ENCODE results near the gene GLRA2.

GLRA2 gene

GRCh38 chrX:14505648-14506047, 23.7 kb upstream of the GLRA2 start:
- TF ChIP-seq CTCF (IDR thresholded peaks at IDR 0.05) = no peak

GRCh38 chrX:14506866-14507265, 22.5 kb upstream of the GLRA2 start:
- TF ChIP-seq CTCF (IDR thresholded peaks at IDR 0.05) = no peak

GRCh38 chrX:14508025-14508690, 21.2 kb upstream of the GLRA2 start:
- TF ChIP-seq CTCF (IDR thresholded peaks at IDR 0.05) = no peak

GRCh38 chrX:14509325-14510057, 19.8 kb upstream of the GLRA2 start:
- no peak for TF ChIP-seq CTCF (IDR thresholded peaks at IDR 0.05)

- peak; percentile 45 for TF ChIP-seq CTCF (IDR thresholded peaks at IDR 0.05)
Observed at GRCh38 chrX:14528629-14529289, 577 bp upstream of the GLRA2 start.

- no peak for TF ChIP-seq CTCF (IDR thresholded peaks at IDR 0.05)
Observed at GRCh38 chrX:14533867-14534266, 4.5 kb downstream of the GLRA2 start.

- no peak for TF ChIP-seq CTCF (IDR thresholded peaks at IDR 0.05)
Observed at GRCh38 chrX:14546190-14546589, 16.9 kb downstream of the GLRA2 start.

Data from LNCAP (cell line).